Psoas muscle (tissue), 8 donors: ENCODE measurements around the gene CHSY1. TPM values are rescaled to one million over a fixed set of nuclear protein-coding genes. Genes with fewer than 3 reads are reported as not detected.
A peak's percentile ranks its signal among the peaks of the same experiment; 100 is the strongest.

Experiments
- ATAC-seq, 4 donors: fragments of 200-7000 bp; cut with Tn5 transposase; one replicate each; pipeline ENCODE4 v1.9.1; 2020; ENCODE audit warnings: moderate library complexity in 3 of 4, mild to moderate bottlenecking in 2 of 4
- DNase-seq, 2 donors: peaks; one replicate each; pipeline ENCODE4 v3.0.0-alpha.2; 2020
- H3K27ac ChIP-seq: fragments of 200-600 bp; one replicate; pipeline ENCODE4 v1.8.0; 2022
- H3K27me3 ChIP-seq, 3 donors: fragments of 200-600 bp in 1 of 3; one replicate each; pipeline versions ENCODE4 v1.6.1 to v1.8.0; 2013 to 2022; ENCODE audit warnings: low read length in 2 of 3, mild to moderate bottlenecking in 2 of 3, moderate library complexity in 1 of 3; ENCODE audit not compliant: insufficient read depth in 3 of 3
- H3K36me3 ChIP-seq, 2 donors: fragments of 200-600 bp in 1 of 2; one replicate each; pipeline versions ENCODE4 v1.6.1 to v1.8.0; 2013 to 2022; ENCODE audit warnings: low read depth in 1 of 2, mild to moderate bottlenecking in 1 of 2, moderate library complexity in 1 of 2; ENCODE audit not compliant: insufficient read depth in 1 of 2
- H3K4me1 ChIP-seq: fragments of 200-600 bp; one replicate; pipeline ENCODE4 v1.8.0; 2022
- H3K4me3 ChIP-seq: fragments of 200-600 bp; one replicate; pipeline ENCODE4 v1.8.0; 2022; ENCODE audit warnings: mild to moderate bottlenecking
- H3K9me3 ChIP-seq: fragments of 200-600 bp; one replicate; pipeline ENCODE4 v1.8.0; 2022
- CTCF ChIP-seq: fragments of 200-600 bp; IDR thresholded peaks from one replicate; pipeline ENCODE4 v1.8.0; 2022; ENCODE audit warnings: antibody characterized with exemption
- WGBS, 3 donors: extraction: QIAGEN DNeasy Blood & Tissue Kit; methylation state at CpG; one replicate each; pipeline versions ENCODE4 v1.1.6 to v1.1.7; 2013; 5-methylcytosine and 5-hydroxymethylcytosine counted together
- intact Hi-C, 2 donors: fragments of 100-400 bp; cut with DNase I; formaldehyde crosslinking; loops; one replicate each; pipeline versions ENCODE4 v1.11.0 to v1.14.2; 2022
- polyA plus RNA-seq, 3 donors: library from polyadenylated mRNA; stranded (reverse); fragments of 200-250 nt; gene quantifications; one replicate each; pipeline ENCODE4 v1.2.3, GENCODE V29; 2013
- total RNA-seq, 4 donors: library from RNA; stranded (reverse); fragmentation: NEBNext Ultra II Directional in 2 of 4; extraction: Animal tissue kit (Norgen Biotek cat#: 25700) in 2 of 4; gene quantifications; one replicate each; pipeline versions ENCODE4 v1.2.1 to v1.2.4, GENCODE V29; 2021 to 2023
- donor health status: healthy with polysubstance abuse.
- donor health status: DM: no; HTN: no; CAD: no; lungs with moderate emphysema.
- donor health status: Bipolar disorder and iron deficiency.
- donor health status: healthy.
- donor health status: DM: yes; HTN: yes; CAD: no.
- donor health status: DM: no; HTN: no; CAD: no.
- donor health status: DM: no; HTN: no; CAD: no.
- donor health status: DM: yes; HTN: yes; CAD: no.

The CHSY1 gene
- total and polyA plus RNA-seq, 7 donors, result 2.9 to 11.4 (median 6.7) TPM

GRCh38 chr15:101139986-101140696 is 111.7 kb downstream of the CHSY1 start:
- Histone ChIP-seq H3K27ac (no peak overlapping the region), H3K4me1 (no peaks in the 10 kb centered on the region), H3K4me3 (no peak overlapping the region), H3K36me3 (no peaks in the 10 kb centered on the region), H3K27me3 (no peaks in the 10 kb centered on the region), H3K9me3 (no peaks in the 10 kb centered on the region)
- intact Hi-C loops, result no loop called here
- ATAC-seq (no peak), DNase-seq (no peak)
- no peak for TF ChIP-seq CTCF
- 79 to 84% (median 82%) methylated on average over 15 of the region's 15 CpGs for WGBS, 3 donors

- 80 to 85% (median 82%) methylated on average over 22 of the region's 22 CpGs for WGBS, 3 donors
- DNase-seq (no peak), ATAC-seq (no peak)
- TF ChIP-seq CTCF, result no peak
- no peaks in the 10 kb centered on the region for H3K27me3 ChIP-seq
- no peak overlapping the region for H3K4me3 ChIP-seq
- H3K9me3 ChIP-seq, result no peaks in the 10 kb centered on the region
- intact Hi-C loops, result no loop called here
- no peak overlapping the region for H3K27ac ChIP-seq
- no peaks in the 10 kb centered on the region for H3K4me1 ChIP-seq
- H3K36me3 ChIP-seq, result no peaks in the 10 kb centered on the region
Observed at GRCh38 chr15:101138913-101139880, 112.7 kb downstream of the CHSY1 start.

GRCh38 chr15:101138086-101138660 is 113.7 kb downstream of the CHSY1 start:
- WGBS, 3 donors, result 86 to 91% (median 91%) methylated on average over 14 of the region's 14 CpGs
- Histone ChIP-seq H3K36me3 (no peaks in the 10 kb centered on the region), H3K27me3 (no peaks in the 10 kb centered on the region), H3K9me3 (no peaks in the 10 kb centered on the region), H3K4me3 (no peak overlapping the region), H3K4me1 (no peaks in the 10 kb centered on the region), H3K27ac (no peak overlapping the region)
- DNase-seq (peak in 1 of 2 donors; percentile 30), ATAC-seq (no peak)
- TF ChIP-seq CTCF, result no peak
- intact Hi-C loops, result no loop called here

- 84 to 92% (median 88%) methylated on average over 16 of the region's 16 CpGs for WGBS, 3 donors
- intact Hi-C loops, result no loop called here
- Histone ChIP-seq H3K9me3 (no peaks in the 10 kb centered on the region), H3K4me3 (no peak overlapping the region), H3K36me3 (no peaks in the 10 kb centered on the region), H3K27ac (no peak overlapping the region), H3K27me3 (no peaks in the 10 kb centered on the region), H3K4me1 (no peaks in the 10 kb centered on the region)
- ATAC-seq (no peak), DNase-seq (peak in 1 of 2 donors; percentile 32)
- no peak for TF ChIP-seq CTCF
Observed at GRCh38 chr15:101137312-101137940, 114.4 kb downstream of the CHSY1 start.
